ENCODE measurements around the gene PRTN3.
"Not testable (repeated sequence)": the region's sequence is repeated elsewhere in the genome, so short reads cannot be mapped to it uniquely, and the experiment has no call there.

Gene PRTN3

DNA sequence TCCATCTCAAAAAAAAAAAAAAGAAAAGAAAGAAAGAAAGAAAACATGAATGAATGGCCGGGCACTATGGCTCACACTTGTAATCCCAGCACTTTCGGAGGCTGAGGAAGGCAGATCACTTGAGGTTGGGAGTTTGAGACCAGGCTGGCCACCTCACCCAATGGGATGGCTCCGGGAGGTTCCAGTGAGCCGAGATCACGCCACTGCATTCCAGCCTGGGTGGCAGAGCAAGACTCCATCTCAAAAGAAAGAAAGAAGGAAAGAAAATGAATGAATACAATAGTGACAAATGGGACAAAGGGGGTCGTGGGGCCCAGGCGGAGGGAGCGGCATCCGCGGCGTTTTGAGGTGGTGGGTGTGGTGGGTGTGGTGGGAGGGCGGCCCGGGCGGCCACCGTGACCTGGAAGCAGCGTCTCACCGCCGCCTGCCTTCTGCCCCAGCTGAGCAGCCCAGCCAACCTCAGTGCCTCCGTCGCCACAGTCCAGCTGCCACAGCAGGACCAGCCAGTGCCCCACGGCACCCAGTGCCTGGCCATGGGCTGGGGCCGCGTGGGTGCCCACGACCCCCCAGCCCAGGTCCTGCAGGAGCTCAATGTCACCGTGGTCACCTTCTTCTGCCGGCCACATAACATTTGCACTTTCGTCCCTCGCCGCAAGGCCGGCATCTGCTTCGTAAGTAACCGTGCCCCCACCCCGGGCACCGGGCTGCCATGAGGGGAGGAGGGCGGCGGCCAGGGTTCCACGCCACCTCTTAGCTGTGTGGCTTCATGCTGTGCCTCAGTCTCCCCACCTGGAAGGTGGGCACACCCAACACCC is 5.1 kb downstream of the PRTN3 start:
- DNase-seq (ENCODE audit: low spot score) = no peak

DNA sequence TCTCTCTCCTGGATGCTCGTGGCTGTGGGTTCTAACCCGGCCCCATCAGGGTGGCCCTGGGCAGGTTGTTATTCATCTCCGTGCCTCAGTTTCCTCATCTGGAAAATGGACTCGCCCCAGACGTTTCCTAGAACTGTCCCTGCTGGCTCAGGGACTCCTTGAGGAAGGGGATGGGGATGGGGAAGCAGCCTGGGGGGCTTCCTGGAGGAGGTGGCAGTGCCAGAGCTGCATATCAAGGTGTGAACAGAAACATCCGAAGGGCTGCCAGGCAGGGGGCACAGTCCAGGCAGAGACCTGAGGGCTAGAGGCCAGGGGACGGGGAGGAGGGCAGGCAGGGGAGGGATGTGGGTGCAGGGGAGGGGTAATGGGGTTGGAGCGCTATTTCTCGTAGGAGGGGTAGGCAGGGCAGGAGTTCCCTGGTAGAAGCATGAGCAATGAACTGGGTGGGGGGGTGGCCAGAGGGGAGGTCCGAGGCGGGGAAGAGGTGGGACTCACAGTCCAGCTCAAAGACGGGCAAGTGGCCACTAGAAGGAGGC is 7.7 kb downstream of the PRTN3 start:
- DNase-seq (ENCODE audit: low spot score) = no peak

DNA sequence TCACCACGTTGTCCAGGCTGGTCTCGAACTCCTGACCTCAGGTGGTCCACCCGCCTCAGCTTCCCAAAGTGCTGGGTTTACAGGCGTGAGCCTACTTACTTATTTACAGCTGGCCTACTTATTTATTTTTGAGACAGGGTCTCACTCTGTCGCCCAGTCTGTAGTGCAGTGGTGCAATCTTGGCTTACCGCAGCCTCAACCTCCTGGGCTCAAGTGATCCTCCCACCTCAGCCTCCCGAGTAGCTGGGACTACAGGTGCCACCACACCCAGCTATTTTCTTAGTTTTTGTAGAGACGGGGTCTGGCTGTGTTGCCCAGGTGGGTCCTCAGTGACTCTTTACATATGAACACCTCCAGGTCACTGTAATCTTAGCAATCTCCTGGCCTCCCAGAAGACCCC is 8.4 kb downstream of the PRTN3 start:
- DNase-seq (ENCODE audit: low spot score) = not testable (repeated sequence)

DNA sequence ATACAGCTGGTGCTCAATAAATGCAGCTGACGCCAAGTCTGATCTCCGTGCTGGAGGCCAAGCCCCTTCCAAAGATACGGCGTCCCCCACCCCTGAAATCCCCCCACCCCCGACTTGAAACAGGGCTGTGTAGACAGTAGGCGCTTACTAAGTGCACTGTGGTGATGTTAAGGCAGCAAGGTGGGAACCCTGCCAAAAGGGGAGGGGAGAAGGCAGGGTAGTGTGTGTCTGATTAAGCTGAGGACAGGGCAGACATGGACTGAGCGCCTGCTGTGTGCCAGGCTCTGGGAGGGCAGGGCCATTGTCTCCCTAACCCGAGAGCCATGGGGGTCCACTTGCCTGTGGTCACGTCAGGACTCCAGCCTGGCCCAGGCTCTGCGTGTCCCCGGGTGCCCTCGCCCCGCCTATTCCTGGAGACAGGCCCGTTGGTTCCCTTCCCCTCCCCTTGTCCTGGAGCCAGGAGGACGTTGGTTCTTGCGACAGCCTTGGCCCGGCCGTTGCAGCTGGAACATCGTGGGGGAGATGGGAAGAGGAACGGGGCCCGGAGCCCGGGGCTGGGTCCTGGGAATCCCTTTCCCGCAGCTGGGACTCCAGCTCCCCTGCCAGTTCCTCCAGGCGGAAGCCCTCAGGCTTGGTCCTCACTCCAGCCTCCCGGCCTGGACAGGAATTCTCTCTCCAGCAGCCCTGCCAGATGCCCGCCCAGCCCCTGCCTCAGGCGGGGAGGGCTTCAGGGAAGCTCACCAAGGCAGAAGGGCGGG is 9.6 kb downstream of the PRTN3 start:
- peak; percentile 92 for DNase-seq (ENCODE audit: low spot score)

DNA sequence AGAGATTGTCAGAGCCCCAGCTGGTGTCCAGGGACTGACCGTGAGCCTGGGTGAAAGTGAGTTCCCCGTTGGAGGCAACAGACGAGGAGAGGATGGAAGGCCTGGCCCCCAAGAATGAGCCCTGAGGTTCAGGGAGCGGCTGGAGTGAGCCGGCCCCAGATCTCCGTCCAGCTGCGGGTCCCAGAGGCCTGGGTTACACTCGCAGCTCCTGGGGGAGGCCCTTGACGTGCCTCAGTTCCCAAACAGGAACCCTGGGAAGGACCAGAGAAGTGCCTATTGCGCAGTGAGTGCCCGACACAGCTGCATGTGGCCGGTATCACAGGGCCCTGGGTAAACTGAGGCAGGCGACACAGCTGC is 10.2 kb downstream of the PRTN3 start:
- DNase-seq (ENCODE audit: low spot score) = no peak

DNA sequence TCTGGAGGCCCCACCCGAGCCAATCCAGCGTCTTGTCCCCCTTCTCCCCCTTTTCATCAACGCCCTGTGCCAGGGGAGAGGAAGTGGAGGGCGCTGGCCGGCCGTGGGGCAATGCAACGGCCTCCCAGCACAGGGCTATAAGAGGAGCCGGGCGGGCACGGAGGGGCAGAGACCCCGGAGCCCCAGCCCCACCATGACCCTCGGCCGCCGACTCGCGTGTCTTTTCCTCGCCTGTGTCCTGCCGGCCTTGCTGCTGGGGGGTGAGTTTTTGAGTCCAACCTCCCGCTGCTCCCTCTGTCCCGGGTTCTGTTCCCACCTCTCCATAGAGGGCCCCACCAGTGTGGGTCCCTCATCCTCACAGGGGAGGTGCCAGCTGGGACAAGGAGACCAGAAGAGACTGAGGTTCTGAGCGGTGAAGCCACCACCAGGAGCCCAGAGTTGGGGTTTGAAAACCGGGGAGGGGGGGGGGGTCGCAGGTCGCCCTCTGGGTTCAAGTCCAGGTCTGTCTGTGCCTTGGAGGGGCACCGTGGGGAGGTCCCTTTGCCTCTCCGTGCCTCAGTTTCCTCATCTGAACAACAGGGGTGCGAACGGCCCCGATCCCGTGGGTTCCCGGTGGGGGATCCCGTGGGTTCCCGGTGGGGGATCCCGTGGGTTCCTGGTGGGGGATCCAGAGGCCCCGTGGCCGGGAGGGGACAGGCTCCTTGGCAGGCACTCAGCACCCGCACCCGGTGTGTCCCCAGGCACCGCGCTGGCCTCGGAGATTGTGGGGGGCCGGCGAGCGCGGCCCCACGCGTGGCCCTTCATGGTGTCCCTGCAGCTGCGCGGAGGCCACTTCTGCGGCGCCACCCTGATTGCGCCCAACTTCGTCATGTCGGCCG is 11.6 kb downstream of the PRTN3 start, which contains the start of gene ELANE:
Gene ELANE (plus strand): TSS at position 168 of the 878 bp plus-strand sequence. CDS start 26 bp downstream, at position 194.
- DNase-seq (ENCODE audit: low spot score) = no peak

DNA sequence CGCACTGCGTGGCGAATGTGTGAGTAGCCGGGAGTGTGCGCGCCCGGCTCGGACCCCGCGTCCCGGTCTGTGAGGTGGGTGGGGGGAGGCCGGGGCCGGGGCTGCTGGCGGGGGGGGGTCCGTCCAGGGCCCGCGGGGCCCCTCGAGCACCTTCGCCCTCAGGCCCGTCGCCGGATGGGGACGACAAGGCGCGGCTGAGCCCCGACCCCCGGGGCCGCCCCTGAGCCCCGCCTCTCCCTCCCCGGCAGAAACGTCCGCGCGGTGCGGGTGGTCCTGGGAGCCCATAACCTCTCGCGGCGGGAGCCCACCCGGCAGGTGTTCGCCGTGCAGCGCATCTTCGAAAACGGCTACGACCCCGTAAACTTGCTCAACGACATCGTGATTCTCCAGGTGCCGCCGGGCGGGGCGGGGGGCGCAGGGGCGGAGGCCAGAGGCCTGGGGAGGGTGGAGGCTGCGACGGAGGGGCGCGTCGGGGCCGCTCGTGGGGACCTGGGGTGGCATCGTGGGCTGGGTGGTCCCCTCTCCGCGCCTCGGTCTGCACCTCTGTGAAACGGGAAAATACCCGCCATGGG is 12.3 kb downstream of the PRTN3 start:
- no peak for DNase-seq (ENCODE audit: low spot score)

DNA sequence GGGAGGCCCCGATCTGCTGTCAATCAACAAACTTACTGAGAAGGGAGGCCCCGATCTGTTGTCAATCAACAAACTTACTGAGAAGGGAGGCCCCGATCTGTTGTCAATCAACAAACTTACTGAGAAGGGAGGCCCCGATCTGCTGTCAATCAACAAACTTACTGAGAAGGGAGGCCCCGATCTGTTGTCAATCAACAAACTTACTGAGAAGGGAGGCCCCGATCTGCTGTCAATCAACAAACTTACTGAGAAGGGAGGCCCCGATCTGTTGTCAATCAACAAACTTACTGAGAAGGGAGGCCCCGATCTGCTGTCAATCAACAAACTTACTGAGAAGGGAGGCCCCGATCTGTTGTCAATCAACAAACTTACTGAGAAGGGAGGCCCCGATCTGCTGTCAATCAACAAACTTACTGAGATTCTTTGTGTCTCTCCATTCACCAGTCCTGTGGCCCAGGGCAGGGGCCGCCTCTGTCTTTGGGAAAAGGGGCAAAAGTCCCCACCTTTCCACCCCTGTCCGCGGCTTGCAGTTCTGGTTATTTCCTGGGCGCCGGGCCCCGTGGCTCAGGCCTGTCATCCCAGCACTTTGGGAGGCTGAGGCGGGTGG is 12.9 kb downstream of the PRTN3 start:
- not testable (repeated sequence) for DNase-seq (ENCODE audit: low spot score)

DNA sequence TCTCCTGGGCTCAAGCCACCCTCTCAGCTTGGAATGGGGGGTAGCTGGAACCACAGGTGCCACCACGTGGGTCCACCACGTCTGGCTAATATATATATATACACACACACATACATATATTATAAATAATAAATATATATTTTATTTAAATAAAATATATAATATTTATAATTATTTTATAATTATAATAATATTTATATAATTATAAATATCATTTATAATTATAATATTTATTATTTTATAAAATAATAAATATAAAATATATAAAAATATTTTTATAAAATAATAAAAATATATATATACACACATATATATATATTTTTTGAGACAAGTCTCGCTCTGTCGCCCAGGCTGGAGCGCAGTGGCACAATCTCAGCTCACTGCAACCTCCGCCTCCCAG is 13.8 kb downstream of the PRTN3 start:
- DNase-seq (ENCODE audit: low spot score) = no peak

DNA sequence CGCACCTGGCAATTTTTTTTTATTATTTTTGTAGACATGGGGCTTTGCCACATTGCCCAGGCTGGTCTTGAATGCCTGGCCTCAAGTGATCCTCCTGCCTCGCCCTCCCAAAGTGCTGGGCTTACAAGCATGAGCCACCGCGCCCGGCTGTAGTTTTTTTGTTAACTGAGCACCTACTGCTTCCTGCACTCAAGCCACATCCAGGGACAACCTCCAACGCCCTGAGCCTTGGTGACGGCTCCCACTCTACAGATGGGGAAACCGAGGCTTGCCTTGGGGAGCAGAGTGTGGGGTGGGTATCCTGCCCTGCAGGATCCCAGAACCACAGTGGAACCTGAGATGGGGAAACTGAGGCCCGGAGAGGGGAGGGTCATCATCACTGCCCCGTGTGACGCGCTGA is 14.3 kb downstream of the PRTN3 start:
- DNase-seq (ENCODE audit: low spot score) = no peak

DNA sequence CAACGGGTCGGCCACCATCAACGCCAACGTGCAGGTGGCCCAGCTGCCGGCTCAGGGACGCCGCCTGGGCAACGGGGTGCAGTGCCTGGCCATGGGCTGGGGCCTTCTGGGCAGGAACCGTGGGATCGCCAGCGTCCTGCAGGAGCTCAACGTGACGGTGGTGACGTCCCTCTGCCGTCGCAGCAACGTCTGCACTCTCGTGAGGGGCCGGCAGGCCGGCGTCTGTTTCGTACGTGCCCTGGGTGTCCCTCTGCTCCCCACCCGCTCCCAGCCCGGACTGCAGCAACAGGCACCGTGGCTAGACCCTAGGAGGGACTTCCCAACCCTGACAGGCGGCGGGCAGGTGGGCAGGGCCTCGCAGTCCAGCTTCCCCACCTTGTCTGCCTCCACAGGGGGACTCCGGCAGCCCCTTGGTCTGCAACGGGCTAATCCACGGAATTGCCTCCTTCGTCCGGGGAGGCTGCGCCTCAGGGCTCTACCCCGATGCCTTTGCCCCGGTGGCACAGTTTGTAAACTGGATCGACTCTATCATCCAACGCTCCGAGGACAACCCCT is 14.8 kb downstream of the PRTN3 start:
- DNase-seq (ENCODE audit: low spot score) = no peak

DNA sequence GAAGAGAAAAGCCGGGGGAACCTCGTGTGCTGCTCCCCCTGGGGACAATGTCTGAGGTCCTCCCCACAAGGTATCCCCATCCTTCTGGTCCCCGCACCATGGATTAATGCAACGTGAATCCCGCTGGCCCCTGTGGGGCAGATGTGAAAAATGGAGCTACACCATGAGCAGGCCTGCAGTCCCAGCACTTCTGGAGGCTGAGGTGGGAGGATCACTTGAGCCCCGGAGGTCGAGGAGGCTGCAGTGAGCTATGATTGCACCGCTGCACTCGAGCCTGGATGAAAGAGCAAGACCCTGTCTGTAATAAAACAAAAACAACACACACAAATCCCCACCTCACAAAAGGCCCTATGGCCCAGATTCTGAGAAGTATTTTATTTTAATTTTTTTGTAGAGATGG is 17.5 kb downstream of the PRTN3 start:
- DNase-seq (ENCODE audit: low spot score) = no peak

DNA sequence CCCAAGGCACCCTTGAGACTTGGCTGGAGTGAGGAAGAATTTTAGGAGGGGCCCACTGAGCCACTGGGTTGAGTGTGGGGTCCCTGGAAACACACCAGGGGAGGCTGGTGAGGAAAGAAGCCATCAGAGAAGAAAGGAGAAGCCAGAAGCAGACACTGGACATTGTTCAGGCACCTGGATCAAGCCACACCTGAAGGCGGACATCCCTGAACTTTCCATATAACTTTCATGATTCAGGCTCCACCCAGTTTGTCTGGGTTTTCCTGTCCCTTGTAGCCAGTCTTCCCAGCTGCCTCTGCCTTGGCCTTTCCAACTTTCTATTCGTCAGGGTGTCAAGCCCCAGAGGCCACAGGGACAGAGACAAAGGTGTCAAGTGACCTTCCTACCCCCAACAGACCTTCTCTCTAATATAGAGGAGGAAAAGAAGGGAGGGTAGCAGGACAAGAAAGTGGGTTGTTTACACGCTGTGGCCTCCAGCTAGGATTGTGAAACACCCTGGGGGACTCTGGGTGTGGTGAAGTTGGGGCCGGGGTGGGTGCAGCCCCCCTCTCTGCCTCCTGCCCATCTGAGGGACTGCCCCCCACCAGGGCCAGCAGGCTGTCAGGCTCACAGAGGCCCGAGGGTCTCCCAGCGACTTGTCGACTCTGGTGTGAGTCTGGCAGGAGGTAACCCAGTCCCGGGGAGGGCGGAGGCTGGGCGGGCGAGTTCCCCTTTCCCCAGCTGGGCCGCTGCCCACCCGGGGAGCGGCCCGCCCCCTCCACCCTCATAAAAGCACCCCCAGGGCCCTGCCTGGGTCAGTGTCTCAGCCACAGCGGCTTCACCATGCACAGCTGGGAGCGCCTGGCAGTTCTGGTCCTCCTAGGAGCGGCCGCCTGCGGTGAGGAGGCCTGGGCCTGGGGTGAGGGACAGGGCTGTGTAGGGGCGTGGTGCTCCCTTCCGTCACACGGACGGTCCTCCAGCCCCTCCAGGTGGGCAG is 18.4 kb downstream of the PRTN3 start, which contains the start of gene CFD:
Gene CFD (plus strand): TSS at position 797 of the 976 bp plus-strand sequence. CDS start 26 bp downstream, at position 823.
- no peak for DNase-seq (ENCODE audit: low spot score)

DNA sequence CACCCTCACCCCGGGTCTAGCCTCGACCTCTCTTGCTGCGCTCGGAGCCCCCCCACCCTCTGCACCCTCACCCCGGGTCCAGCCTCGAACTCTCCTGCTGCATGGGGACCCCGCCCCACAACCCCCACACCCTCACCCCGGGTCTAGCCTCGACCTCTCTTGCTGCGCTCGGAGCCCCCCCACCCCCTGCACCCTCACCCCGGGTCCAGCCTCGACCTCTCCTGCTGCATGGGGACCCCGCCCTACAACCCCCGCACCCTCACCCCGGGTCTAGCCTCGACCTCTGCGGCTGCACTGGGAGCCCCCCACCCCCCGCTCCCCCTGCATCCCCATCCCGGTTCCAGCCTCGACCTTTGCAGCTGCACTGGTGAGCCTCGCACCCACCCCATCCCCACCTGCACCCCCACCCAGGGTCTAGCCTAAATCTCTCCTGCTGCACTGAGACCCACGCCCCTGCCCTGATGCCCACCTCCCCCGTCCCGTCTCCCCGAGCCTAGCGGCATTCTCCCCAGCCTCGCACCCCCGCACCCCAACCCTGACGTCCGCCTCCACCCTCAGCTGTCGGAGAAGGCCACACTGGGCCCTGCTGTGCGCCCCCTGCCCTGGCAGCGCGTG is 20.4 kb downstream of the PRTN3 start:
- no peak for DNase-seq (ENCODE audit: low spot score)

DNA sequence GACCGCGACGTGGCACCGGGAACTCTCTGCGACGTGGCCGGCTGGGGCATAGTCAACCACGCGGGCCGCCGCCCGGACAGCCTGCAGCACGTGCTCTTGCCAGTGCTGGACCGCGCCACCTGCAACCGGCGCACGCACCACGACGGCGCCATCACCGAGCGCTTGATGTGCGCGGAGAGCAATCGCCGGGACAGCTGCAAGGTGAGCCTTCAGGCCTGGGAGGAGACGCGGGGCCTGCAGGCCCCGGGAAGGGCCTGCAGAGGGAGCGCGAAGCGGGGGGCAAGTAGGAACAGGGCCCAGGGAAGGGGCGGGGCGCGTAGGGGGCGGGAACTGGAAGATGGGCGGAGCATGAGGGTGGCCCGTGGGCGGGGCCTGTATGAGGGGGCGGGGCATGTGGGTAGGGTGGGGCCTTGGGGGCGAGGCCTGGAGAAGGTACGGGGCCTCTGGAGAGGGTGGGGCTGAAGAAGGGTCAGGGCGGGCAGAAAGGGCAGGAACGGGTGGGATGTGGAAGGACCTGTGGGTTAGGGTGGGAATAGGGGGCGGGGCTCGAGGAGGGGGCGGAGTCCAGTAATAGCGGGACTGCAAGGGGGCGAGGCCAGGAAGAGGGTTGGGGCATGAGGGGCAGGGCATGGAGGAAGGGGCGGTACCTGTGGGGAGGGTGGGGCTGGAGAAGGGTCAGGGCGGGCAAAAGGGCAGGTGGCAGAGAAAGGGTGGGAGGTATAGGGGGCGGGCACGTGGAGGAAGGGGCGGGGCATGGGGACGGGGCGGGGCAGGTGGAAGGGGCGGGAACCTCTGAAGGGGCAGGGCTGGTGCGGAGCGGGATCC is 21.2 kb downstream of the PRTN3 start:
- peak; percentile 64 for DNase-seq (ENCODE audit: low spot score)

DNA sequence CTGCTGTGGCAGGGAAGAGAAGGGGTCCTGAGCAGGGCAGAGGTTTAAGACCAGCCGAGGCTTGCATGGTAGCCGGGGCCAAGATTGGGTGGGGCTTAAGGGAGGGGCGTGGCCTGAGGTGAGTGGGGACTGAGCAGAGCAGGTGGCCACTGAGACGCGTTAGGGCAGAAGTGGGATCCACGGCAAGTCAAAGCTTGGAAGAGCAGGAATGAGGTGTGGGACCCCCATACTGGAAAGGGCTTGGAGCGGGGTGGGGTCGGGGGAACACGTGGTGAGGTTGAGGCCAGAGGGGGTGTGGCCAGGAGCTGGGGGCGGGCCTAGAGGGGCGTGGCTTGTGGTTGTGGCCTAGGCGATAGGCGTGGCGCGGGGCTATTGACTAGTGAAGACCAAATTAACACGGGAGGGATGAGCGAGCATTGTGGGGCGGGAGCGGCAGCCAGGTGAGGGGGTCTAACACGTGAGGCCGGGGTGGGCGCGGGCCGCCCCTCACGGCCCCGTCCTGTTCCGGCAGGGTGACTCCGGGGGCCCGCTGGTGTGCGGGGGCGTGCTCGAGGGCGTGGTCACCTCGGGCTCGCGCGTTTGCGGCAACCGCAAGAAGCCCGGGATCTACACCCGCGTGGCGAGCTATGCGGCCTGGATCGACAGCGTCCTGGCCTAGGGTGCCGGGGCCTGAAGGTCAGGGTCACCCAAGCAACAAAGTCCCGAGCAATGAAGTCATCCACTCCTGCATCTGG is 21.9 kb downstream of the PRTN3 start:
- DNase-seq (ENCODE audit: low spot score) = peak; percentile 54

DNA sequence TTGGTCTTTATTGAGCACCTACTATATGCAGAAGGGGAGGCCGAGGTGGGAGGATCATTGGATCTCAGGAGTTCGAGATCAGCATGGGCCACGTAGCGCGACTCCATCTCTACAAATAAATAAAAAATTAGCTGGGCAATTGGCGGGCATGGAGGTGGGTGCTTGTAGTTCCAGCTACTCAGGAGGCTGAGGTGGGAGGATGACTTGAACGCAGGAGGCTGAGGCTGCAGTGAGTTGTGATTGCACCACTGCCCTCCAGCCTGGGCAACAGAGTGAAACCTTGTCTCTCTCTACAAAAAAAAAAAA is 22.5 kb downstream of the PRTN3 start:
- no peak for DNase-seq (ENCODE audit: low spot score)

DNA sequence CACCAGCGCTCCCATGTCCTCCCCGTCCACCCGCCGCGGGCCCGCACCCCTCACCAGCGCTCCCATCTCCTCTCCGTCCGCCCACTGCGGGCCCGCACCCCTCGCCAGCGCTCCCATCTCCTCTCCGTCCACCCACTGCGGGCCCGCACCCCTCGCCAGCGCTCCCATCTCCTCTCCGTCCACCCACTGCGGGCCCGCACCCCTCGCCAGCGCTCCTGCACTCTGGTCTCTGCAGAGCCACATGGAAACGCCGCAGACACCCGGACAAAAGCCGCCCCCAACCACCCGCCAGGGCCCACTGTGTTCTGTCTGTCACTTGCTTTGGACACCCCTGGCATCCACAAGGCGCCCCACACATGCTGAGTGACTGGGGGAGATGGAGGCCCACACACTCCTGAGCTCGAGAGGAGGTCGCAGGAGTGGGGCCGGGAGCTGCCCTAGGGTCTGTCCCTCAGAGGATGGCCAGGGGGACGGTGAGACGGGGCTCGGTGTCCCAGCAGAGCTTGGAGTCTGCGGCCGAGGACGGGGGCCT is 26.0 kb downstream of the PRTN3 start:
- DNase-seq (ENCODE audit: low spot score) = no peak

Measured in GM03348 (cell line).